Gastrocnemius medialis (tissue), 4 donors: ENCODE results near the gene SPAG5. TPM values are rescaled to one million over a fixed set of nuclear protein-coding genes. Genes with fewer than 3 reads are reported as not detected.

Source experiments
- ATAC-seq, 2 donors: fragments of 150-250 bp; one replicate each; pipeline ENCODE4 v1.9.1; 2016
- DNase-seq, 2 donors: peaks; one replicate each; pipeline ENCODE4 v3.0.0-alpha.2; 2019
- H3K27ac ChIP-seq, 4 donors: fragments of 200-600 bp; sonication (generic); 1 replicate in 1 of 4; 2 replicates in 3 of 4; pipeline ENCODE4 v1.5.1; 2016 to 2018; ENCODE audit warnings: mild to moderate bottlenecking in 2 of 4, moderate library complexity in 1 of 4
- H3K27me3 ChIP-seq, 3 donors: fragments of 200-600 bp; sonication (generic) in 2 of 3; 1 replicate in 1 of 3; 2 replicates in 2 of 3; pipeline versions ENCODE4 v1.5.1 to v1.6.0; 2016 to 2019; ENCODE audit warnings: mild to moderate bottlenecking in 1 of 3, moderate library complexity in 1 of 3
- H3K36me3 ChIP-seq, 2 donors: fragments of 200-600 bp; sonication (generic) in 1 of 2; one replicate each; pipeline ENCODE4 v1.5.1; 2017 to 2018
- H3K4me1 ChIP-seq, 2 donors: fragments of 200-600 bp; sonication (generic) in 1 of 2; one replicate each; pipeline ENCODE4 v1.5.1; 2016 to 2017; ENCODE audit warnings: mild to moderate bottlenecking in 2 of 2
- H3K4me3 ChIP-seq, 4 donors: fragments of 200-600 bp; sonication (generic) in 3 of 4; 1 replicate in 1 of 4; 2 replicates in 3 of 4; pipeline ENCODE4 v1.5.1; 2016 to 2019; ENCODE audit warnings: mild to moderate bottlenecking in 2 of 4
- H3K9me3 ChIP-seq, 3 donors: fragments of 200-600 bp; sonication (generic) in 2 of 3; 1 replicate in 1 of 3; 2 replicates in 2 of 3; pipeline ENCODE4 v1.5.1; 2016 to 2019
- POLR2A ChIP-seq, 2 donors: fragments of 450-650 bp; IDR thresholded peaks; one replicate each; pipeline ENCODE4 v1.6.1; 2017; ENCODE audit warnings: antibody characterized with exemption in 2 of 2, mild to moderate bottlenecking in 2 of 2, moderate library complexity in 2 of 2
- in situ Hi-C, 4 donors: fragments of 200-750 bp; cut with MboI; loops; one replicate each; pipeline versions ENCODE4 v1.15.0 to v1.8.0; 2017; ENCODE audit warnings: low sequenced_read_pairs in 4 of 4
- intact Hi-C: fragments of 100-400 bp; cut with DNase I; formaldehyde crosslinking; loops from one replicate; pipeline ENCODE4 v1.15.1; 2023; ENCODE audit warnings: low total_unique reads
- total RNA-seq, 4 donors: library from RNA; depleted of rRNA; stranded (reverse); fragments of >200 nt; gene quantifications; one replicate each; pipeline versions ENCODE4 v1.1.0 to v1.2.3, GENCODE V29; 2016
- TF ChIP-seq, protein P1 (sequence below), 5 experiments: fragments of 450-650 bp in 3 of 5; fragments of 200-600 bp in 2 of 5; sonication (generic) in 2 of 5; IDR thresholded peaks in 4 of 5; conservative IDR thresholded peaks in 1 of 5; 1 replicate in 4 of 5; 2 replicates in 1 of 5; pipeline ENCODE4 v1.5.1; 2016 to 2019; ENCODE audit warnings: antibody characterized with exemption in 5 of 5, mild to moderate bottlenecking in 3 of 5, moderate library complexity in 3 of 5

SPAG5 gene
- total RNA-seq, 4 donors from 2014 or later, result 0.41 to 1.5 (median 0.96) TPM

DNA sequence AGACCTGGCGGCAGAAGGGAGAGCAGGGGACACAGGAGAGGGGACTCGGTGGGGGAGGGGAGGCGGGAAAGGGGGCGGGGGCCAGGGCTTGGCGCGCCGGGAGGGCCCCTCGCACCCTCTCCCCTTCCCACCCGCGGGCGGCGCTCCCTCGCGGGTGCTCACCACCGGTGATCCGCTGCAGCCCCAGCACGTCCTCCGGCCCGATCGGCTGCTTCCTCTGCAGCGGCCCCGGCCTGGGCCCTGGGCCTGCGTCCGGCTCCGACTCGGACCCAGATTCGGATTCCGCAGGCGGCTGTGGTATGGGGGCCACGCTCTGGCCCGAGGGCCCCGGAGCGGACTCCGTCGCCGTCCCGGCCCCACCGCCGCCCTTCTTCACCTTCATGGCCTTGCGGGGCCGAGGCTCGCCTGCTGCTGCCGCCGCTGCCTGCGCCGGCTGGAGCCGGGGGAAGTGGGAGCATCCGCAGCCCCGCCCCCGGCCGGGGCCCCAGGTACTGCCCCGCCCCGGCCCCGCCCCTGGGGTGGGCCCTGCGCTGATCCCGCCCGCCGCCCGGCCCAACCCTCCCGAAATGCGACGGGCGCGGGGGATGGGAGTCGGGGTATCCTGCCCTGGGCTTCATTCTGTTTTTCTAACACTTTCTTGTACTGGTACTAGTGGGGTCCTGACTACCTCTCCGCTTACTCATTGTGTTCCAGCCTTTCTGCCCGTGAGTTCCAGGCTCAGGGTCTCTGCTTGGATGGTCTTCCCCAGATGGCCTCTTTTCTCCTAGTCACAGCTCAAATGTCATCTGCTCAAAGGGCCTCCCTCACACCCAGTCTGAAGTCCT, 46.4 kb downstream of the SPAG5 start, which contains the start of gene UNC119:
Gene UNC119, minus strand, starts transcription at position 449 of the 824 bp plus-strand sequence. Its CDS starts 67 bp downstream, at position 382.
- H3K36me3 ChIP-seq, result peaks cover 0 to 43% of the 10 kb centered on the region in 2 donors

GRCh38 chr17:28551421-28552175, 47.2 kb downstream of the SPAG5 start:
- Histone ChIP-seq H3K27ac (peak overlapping the region in 1 of 4 donors; percentile 19), H3K4me1 (peaks cover 10 to 15% of the 10 kb centered on the region in 2 donors), H3K9me3 (no peaks in the 10 kb centered on the region), H3K27me3 (no peaks in the 10 kb centered on the region), H3K36me3 (peaks cover 0 to 43% of the 10 kb centered on the region in 2 donors), H3K4me3 (peak overlapping the region; percentile 60 to 88 (median 77))
- ATAC-seq, result no peak
- TF ChIP-seq, protein P1, sequence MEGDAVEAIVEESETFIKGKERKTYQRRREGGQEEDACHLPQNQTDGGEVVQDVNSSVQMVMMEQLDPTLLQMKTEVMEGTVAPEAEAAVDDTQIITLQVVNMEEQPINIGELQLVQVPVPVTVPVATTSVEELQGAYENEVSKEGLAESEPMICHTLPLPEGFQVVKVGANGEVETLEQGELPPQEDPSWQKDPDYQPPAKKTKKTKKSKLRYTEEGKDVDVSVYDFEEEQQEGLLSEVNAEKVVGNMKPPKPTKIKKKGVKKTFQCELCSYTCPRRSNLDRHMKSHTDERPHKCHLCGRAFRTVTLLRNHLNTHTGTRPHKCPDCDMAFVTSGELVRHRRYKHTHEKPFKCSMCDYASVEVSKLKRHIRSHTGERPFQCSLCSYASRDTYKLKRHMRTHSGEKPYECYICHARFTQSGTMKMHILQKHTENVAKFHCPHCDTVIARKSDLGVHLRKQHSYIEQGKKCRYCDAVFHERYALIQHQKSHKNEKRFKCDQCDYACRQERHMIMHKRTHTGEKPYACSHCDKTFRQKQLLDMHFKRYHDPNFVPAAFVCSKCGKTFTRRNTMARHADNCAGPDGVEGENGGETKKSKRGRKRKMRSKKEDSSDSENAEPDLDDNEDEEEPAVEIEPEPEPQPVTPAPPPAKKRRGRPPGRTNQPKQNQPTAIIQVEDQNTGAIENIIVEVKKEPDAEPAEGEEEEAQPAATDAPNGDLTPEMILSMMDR (IDR thresholded peaks at IDR 0.05 in 4 of 5, conservative IDR thresholded peaks at IDR 0.05 in 1 of 5), result no peak
- TF ChIP-seq POLR2A (IDR thresholded peaks at IDR 0.05), result no peak
- no peak for DNase-seq
- intact Hi-C loops (loop anchor here (2.0 kb wide), 2 partner anchors 25 to 47 kb away; partner anchors contain the start of genes ALDOC and SPAG5), in situ Hi-C loops (loop anchor here in 1 of 4 donors (25.0 kb wide), 1 partner anchor 111 kb away; the partner anchor contains the start of genes SDF2 and SUPT6H)

More for the DNA sequence above, 46.4 kb downstream of the SPAG5 start, which contains the start of gene UNC119:
- Histone ChIP-seq H3K27me3 (no peaks in the 10 kb centered on the region), H3K4me1 (peaks cover 10 to 15% of the 10 kb centered on the region in 2 donors), H3K9me3 (no peaks in the 10 kb centered on the region), H3K27ac (peak within 1 kb of the TSS; percentile 8 to 47 (median 24)), H3K4me3 (peak within 1 kb of the TSS; percentile 60 to 88 (median 77))
- intact Hi-C loops (loop anchor here (2.0 kb wide), 2 partner anchors 24 to 46 kb away; partner anchors contain the start of genes ALDOC and SPAG5), in situ Hi-C loops (loop anchor here in 1 of 4 donors (25.0 kb wide), 1 partner anchor 110 kb away; the partner anchor contains the start of genes SDF2 and SUPT6H)
- TF ChIP-seq, protein P1 (IDR thresholded peaks at IDR 0.05 in 4 of 5, conservative IDR thresholded peaks at IDR 0.05 in 1 of 5), result no peak
- TF ChIP-seq POLR2A (IDR thresholded peaks at IDR 0.05), result peak; percentile 17 to 24
- peak; percentile 33 to 37 for DNase-seq
- ATAC-seq, result peak; percentile 78

DNA sequence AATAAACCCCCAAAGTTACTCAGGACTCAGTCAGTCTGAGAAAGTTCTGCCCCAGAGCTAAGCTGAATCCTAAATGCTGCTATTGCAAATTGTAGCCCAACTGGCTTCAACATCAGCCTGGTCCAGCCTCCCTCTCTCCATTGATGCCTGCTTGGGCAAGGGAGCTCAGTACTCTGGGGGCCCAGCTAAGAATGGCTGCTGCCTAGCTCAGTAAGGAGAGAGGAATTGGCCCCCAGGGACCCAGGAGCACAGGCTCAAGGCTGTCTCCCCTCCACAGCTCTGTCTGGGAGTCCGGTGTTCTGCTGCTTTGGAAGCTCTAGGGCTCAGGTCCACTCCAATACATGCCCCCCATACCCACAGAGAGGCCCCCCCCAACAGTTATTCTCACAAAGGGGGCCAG, 48.0 kb downstream of the SPAG5 start:
- Histone ChIP-seq H3K4me1 (peaks cover 10 to 15% of the 10 kb centered on the region in 2 donors), H3K27ac (no peak overlapping the region), H3K36me3 (peaks cover 0 to 35% of the 10 kb centered on the region in 2 donors), H3K9me3 (no peaks in the 10 kb centered on the region), H3K27me3 (no peaks in the 10 kb centered on the region), H3K4me3 (no peak overlapping the region)
- TF ChIP-seq POLR2A (IDR thresholded peaks at IDR 0.05), result no peak
- TF ChIP-seq, protein P1 (IDR thresholded peaks at IDR 0.05 in 4 of 5, conservative IDR thresholded peaks at IDR 0.05 in 1 of 5), result no peak
- DNase-seq (no peak), ATAC-seq (no peak)
- in situ Hi-C loops, result loop anchor here in 1 of 4 donors (25.0 kb wide), 1 partner anchor 111 kb away; the partner anchor contains the start of genes SDF2 and SUPT6H
- intact Hi-C loops, result no loop called here
